Brain microvascular endothelial cell (primary cell): ENCODE data around the gene GPR68.
A peak's percentile ranks its signal among the peaks of the same experiment; 100 is the strongest.
"Not testable (repeated sequence)": the region's sequence is repeated elsewhere in the genome, so short reads cannot be mapped to it uniquely, and the experiment has no call there.

Experiments
- DNase-seq: peaks from one replicate; pipeline ENCODE4 v3.0.0-alpha.2; 2020
- H3K27ac ChIP-seq: fragments of 250-450 bp; sonication (Bioruptor Pico); 2 replicates; pipeline ENCODE4 v1.5.1; 2020; ENCODE audit warnings: mild to moderate bottlenecking, moderate library complexity
- H3K27me3 ChIP-seq: fragments of 250-450 bp; sonication (Bioruptor Pico); replicated peaks from 2 replicates; pipeline ENCODE4 v1.5.1; 2020; ENCODE audit warnings: mild to moderate bottlenecking
- H3K36me3 ChIP-seq: fragments of 250-450 bp; sonication (Bioruptor Pico); replicated peaks from 2 replicates; pipeline ENCODE4 v1.5.1; 2020; ENCODE audit warnings: mild to moderate bottlenecking
- H3K4me3 ChIP-seq: 2 replicates; pipeline ENCODE4 v1.5.1; 2011; ENCODE audit warnings: low read depth, mild to moderate bottlenecking, control low read depth, low read length, moderate library complexity
- in situ Hi-C: cut with HindIII; loops from 2 replicates; pipeline ENCODE4 v1.10.0; 2017; ENCODE audit warnings: low sequenced_read_pairs, low pct_ligation_motif_present
- TF ChIP-seq, protein P1 (sequence below): IDR thresholded peaks from 2 replicates; pipeline ENCODE4 v1.5.1; 2011; ENCODE audit warnings: low read depth, mild to moderate bottlenecking, moderate library complexity, low read length, control low read depth, inconsistent platforms; ENCODE audit errors: missing control alignments

GPR68 gene

GRCh38 chr14:91204657-91205056 is 39.8 kb downstream of the GPR68 start:
- in situ Hi-C loops: no loop called here
- Histone ChIP-seq H3K36me3 (no peaks in the 10 kb centered on the region), H3K4me3 (no peak overlapping the region), H3K27me3 (no peaks in the 10 kb centered on the region), H3K27ac (no peak overlapping the region)
- TF ChIP-seq, protein P1, sequence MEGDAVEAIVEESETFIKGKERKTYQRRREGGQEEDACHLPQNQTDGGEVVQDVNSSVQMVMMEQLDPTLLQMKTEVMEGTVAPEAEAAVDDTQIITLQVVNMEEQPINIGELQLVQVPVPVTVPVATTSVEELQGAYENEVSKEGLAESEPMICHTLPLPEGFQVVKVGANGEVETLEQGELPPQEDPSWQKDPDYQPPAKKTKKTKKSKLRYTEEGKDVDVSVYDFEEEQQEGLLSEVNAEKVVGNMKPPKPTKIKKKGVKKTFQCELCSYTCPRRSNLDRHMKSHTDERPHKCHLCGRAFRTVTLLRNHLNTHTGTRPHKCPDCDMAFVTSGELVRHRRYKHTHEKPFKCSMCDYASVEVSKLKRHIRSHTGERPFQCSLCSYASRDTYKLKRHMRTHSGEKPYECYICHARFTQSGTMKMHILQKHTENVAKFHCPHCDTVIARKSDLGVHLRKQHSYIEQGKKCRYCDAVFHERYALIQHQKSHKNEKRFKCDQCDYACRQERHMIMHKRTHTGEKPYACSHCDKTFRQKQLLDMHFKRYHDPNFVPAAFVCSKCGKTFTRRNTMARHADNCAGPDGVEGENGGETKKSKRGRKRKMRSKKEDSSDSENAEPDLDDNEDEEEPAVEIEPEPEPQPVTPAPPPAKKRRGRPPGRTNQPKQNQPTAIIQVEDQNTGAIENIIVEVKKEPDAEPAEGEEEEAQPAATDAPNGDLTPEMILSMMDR: no peak
- no peak for DNase-seq

DNA sequence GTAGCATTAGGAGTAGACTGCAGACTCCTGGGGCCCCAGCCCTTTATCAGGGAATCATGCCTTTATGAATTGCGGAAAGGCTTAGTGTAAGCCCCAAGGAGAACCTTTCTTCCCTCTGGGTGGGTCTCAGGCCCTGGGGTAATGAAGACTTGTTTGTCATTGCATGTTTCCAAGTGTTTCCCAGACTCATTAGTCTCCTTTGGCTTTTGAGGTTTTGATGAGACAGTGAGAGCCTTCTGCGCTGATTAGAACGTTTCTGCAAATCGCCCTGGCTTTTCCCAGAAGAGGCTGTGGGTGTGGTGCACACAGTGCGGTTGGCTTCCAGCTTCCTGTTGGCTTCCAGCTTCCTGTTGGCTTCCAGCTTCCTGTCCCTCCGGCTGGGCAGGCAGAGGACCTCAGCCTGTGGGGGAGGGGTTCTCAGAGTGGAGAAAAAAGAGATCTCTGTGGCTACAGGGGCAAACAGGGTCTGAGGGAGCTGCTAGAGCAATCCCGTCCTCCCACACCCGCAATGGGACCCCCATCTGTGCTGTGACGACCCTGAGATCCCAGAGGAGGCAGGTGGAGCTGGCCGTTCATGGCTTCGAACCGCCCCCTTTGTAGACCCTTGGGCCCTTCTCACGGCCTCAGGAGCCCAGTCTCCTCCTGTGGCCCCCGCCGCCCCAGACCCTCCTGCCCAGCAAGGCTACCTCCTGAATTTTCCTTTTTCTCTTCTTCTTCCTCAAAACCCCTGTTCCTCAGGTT is 42.1 kb downstream of the GPR68 start:
- Histone ChIP-seq H3K4me3 (no peak overlapping the region), H3K27me3 (no peaks in the 10 kb centered on the region), H3K36me3 (no peaks in the 10 kb centered on the region), H3K27ac (no peak overlapping the region)
- in situ Hi-C loops: no loop called here
- TF ChIP-seq, protein P1: no peak
- DNase-seq: peak; percentile 20

- DNase-seq, in situ Hi-C loops, H3K4me3 ChIP-seq, H3K27ac ChIP-seq, H3K27me3 ChIP-seq, H3K36me3 ChIP-seq: not testable (repeated sequence)
Observed at GRCh38 chr14:91200802-91201201, 43.7 kb downstream of the GPR68 start.

DNA sequence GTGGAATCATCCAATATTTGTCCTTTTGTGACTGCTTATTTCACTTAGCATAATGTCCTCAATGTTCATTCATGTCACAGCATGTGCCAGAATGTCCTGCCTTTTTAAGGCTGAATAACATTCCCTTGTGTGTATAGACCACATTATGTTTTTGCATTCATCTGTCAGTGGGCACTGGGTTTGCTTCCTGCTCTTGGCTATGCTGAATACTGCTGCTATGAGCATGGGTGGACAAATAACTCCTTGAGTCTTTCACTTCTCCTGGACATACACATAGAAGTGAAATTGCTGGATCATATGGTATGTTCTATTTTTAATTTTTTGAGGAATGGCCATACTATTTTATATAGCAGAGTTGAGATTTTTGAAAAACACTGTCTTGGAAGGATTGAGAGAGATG is 46.9 kb downstream of the GPR68 start:
- in situ Hi-C loops: loop anchor here (25.0 kb wide), 1 partner anchor 90 kb away; no protein-coding TSS in a partner anchor
- H3K36me3 ChIP-seq: no peaks in the 10 kb centered on the region
- no peak overlapping the region for H3K4me3 ChIP-seq
- TF ChIP-seq, protein P1: no peak
- no peak overlapping the region for H3K27ac ChIP-seq
- DNase-seq: no peak
- no peaks in the 10 kb centered on the region for H3K27me3 ChIP-seq

GRCh38 chr14:91195881-91196280 is 48.6 kb downstream of the GPR68 start:
- H3K4me3 ChIP-seq: no peak overlapping the region
- no peak for DNase-seq
- no peak overlapping the region for H3K27ac ChIP-seq
- no peaks in the 10 kb centered on the region for H3K27me3 ChIP-seq
- TF ChIP-seq, protein P1: no peak
- in situ Hi-C loops: loop anchor here (25.0 kb wide), 1 partner anchor 91 kb away; no protein-coding TSS in a partner anchor
- no peaks in the 10 kb centered on the region for H3K36me3 ChIP-seq

DNA sequence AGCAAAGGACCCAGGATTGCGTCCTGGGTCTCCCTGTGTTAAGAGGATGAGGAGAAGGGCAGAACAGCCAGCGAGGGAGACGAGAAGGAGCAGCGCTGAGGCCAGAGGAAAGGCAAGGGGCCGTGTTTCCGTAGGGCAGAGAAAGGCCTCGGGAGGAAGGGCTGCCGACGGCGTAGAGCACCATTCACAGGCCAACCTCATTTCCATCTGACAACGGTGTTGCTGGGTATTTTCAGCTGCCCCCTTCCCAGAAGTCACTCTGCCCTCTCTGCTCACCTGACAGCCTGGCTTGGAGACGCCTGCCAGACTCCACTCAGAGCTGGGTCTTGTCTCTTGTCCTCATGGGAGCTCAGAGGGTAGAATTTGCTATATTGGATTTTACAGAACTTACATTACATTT is 51.4 kb downstream of the GPR68 start:
- TF ChIP-seq, protein P1: no peak
- DNase-seq: no peak
- no peak overlapping the region for H3K27ac ChIP-seq
- in situ Hi-C loops: loop anchor here (25.0 kb wide), 1 partner anchor 94 kb away; no protein-coding TSS in a partner anchor
- no peaks in the 10 kb centered on the region for H3K27me3 ChIP-seq
- H3K36me3 ChIP-seq: no peaks in the 10 kb centered on the region
- H3K4me3 ChIP-seq: no peak overlapping the region
